M059J (cell line): ENCODE results near the gene TMEM178B. TPM values are rescaled to one million over a fixed set of nuclear protein-coding genes. Genes with fewer than 3 reads are reported as not detected.
A peak's percentile ranks its signal among the peaks of the same experiment; 100 is the strongest.

Experiments
- DNase-seq: peaks from one replicate; pipeline ENCODE4 v3.0.0-alpha.2; 2012; ENCODE audit warnings: low read depth
- total RNA-seq: library from RNA; depleted of rRNA; stranded (reverse); fragments of >200 nt; shearing (Covaris generic); gene quantifications from 2 replicates; pipeline ENCODE4 v1.2.3, GENCODE V29; 2014

The TMEM178B gene
- total RNA-seq, 1 experiment from 2014 or later = 1.6 TPM

DNA sequence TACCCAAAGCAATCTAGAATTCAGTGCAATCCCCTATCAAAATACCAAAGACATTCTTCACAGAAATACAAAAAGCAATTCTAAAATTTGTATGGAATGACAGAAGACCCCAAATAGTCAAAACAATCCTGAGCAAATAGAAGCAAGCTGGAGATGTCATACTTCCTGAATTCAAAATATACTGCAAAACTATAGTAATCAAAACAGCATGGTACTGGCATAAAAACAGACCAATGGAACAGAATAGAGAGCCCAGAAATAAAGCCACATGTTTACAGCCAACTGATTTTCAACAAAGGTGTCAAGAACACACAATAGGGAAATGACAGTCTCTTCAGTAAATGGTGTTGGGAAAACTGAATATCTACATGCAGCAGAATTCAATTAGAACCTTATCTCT lies 353.3 kb downstream of the TMEM178B start:
- no peak for DNase-seq

DNA sequence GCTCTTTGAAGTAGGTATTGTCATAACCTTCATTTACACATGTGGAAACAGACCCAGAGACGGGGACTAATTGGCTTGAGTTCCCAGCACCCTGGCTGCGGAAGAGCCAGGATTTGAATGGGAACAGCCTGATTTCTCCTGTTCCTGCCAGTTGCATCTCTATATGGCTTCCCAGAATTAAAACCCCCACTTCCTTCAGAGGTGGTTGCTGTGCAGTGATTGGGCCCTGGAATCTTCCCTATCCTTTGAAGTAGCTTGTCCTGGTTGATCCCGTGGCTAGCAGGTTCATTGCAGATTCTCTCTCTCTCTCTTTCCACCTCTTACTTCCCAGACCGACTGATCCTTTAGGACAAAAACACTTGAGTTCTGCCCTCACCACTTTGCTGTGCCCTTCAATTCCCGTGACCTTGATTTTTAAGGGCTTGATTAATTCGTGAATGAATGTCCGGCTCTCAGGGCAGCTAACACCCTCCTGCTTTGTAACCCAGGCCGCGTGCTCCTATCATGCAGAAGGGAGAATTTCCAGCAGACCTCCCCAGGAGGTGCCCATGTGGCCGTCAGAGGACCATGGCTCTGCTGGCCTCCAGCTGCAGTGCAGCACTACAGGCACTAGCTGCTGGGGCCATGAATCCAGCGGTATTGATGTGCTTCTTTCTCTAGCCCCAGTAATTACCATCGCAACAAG lies 356.7 kb downstream of the TMEM178B start:
- no peak for DNase-seq

DNA sequence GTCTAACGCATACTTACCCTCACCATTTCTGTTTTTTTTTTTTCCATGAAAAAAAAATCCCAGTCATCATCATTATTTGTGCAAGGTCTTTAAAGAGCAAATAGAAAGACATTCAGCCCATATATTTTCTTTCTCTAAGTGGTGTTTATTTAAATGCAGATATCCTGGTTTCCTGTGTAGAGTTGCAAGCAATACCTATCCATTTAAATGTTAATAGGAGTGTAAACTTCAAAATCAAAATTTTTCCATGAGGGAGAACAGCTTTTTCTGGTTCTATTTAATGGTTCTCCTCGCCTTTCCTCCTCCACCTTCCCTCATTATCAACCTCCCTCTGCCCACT lies 357.2 kb downstream of the TMEM178B start:
- DNase-seq = no peak

DNA sequence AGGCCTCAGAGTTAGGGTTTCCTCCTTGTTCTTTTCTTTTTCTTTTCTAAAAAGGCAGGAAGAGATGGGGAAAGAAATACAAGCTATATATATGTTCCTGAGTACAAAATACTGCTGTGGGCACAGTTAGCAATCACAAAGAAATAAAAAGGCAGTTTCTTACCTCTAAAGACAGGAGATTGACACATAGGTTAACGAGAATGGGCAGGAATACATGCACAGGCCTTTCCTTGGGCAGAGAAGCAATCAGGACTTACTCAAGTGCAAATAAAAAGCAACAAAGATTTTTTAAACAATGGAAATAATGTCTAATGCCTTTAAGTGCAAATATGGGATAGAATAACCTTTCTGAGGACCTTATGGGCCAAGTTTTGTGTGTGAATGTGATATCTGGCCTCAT lies 357.8 kb downstream of the TMEM178B start:
- no peak for DNase-seq

DNA sequence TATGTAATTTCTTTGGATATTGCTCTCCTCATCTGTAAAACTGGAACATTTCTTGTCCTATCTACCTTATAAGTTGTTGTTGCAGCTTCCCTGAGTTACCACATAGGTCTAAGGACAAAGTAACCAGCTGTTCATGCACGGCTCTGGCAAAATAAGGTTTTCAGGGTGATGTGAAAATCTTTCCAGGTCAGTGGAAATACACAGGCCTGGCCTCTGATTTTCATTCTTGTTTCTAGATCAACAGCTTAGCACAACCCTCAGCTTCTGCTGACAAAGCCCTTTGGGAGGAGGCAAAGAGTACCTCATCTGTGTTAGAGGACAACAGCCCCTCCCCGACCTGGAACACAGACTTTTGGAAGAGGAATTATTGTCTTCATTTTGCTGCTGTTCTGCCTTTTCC lies 359.8 kb downstream of the TMEM178B start:
- no peak for DNase-seq

DNA sequence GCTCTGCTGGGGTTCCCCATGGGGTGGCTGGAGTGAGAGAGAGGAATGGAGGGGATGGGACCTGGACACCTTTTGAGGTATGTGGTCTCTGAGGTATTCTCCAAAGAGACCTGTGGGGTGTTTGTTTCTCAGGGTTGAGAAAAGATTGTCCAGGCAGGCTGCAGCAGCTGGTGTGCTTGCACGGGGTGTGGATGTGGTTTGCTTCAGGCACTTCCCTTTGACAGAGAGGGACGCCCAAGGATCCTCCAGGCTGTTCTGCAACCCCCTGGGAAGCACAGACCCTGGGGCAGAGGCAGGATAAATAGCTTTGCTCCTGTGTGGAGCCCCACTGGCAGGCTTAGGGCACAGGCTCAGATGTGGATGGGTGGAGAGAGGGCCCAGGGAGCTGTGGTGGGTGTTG lies 362.3 kb downstream of the TMEM178B start:
- no peak for DNase-seq

DNA sequence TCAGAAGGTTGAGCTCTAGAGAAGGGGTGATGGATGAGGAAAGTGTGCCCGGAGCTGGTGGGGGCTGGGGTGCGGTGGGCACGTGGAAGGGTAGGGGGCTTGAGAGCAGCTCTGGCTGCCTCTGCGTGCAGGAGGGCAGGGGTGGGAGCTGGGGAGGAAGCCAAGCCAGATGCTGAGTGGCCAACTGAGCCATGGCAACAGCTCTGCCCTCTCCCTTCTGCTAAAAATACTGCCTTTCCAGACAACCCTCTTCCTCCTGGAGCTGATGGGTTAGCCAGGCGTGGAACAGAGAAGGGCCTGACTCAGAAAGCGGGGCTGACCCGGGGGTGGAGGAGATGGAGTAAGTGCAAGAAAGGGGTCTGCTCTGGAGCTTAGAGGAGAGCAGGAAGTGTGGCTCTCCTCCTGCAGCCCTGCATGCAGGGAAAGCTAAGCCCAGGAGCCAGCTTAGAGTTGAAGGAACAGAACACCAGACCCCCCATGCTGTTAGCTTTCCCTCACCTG lies 362.8 kb downstream of the TMEM178B start:
- DNase-seq = no peak

DNA sequence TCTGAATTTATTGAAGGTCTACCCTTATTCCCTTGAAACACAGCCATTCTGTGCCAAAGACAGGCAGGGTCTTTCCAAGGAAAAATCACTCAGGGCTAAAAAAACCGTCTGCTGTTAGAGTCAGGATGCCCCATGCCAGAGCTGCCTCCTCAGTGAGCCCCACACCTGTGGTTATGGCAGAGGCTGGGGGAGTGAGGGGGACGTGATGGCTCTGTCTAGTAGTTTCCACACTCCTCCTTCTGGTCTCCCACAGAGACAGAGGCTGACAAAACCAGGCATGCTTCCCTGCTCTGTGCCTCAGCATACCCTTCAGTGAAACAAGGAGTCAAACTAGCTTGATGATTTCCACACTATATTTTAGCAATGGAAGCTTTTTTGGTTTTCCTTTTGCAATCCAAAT lies 365.3 kb downstream of the TMEM178B start:
- no peak for DNase-seq

DNA sequence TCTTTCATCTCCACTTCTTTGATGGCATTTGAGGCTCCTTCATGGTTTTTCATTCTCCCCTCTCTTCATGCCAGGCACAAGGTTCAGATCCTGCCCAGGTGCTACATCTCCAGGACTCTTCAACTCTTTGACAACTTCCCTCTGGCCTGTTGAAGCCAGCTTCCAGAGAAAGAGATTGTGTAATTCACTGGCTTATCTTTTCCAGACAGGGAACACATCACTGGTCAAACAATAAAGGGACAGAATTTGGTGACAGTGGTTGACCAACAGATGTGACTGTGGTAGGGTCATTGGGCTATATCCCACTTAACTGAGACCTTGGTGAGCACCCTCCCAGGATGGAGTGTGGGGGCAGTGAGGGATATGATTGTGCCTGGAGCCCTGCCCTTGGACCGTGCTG lies 365.9 kb downstream of the TMEM178B start:
- no peak for DNase-seq

DNA sequence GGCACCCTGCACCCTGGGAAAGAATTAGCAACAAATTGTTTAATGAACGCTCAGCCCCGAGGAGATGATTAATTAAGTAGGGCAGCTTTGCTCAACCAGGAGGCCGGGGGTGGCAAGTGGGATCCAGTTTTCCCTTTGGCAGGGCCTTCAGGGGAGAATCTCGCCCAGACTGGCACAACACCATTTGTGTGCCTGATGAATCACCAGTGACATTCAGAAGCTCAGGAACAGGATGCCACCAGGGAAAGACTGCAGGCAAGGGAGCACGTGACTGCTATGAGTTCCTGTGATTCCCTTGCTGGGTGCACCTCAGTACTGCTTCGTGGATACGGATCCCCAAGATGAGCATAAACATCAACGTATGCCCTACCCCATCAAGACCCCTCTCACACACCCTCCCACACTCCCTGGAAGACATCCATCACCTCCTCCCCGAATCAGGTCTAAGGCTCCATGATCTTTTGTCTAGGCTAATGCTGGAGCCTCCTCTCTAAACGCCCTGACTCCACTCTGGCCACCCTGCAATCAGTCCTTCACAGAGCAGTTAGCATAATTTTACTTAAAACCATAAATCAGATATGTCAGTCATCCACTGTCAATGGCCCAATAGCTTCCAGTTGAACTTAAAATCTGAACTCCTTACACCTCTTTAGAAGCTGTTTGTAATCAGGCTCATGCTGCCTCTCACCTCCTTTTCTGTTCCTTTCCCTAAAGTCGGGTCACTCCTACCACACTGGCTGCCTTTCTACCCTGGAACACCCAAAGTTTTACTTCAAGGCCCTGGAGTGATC lies 368.2 kb downstream of the TMEM178B start:
- peak; percentile 40 for DNase-seq

DNA sequence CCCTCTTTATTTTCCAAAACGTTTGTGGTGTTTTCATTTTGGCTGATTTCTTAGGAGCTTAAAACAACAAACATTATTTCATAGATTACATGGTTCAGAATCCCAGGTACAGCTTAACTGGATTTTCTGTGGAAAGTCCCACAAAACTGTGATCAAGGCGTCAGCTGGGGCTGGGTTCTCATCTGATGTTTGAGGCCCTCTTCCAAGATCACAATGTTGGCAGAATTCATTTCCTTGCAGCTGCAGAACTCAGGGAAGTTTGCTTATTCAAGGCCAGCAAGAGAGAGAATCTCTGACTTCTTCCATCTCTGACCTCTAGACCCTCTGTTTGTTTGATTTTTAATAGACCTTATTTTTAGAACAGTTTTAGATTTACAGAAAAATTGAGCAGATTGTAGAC lies 368.9 kb downstream of the TMEM178B start:
- DNase-seq = no peak

DNA sequence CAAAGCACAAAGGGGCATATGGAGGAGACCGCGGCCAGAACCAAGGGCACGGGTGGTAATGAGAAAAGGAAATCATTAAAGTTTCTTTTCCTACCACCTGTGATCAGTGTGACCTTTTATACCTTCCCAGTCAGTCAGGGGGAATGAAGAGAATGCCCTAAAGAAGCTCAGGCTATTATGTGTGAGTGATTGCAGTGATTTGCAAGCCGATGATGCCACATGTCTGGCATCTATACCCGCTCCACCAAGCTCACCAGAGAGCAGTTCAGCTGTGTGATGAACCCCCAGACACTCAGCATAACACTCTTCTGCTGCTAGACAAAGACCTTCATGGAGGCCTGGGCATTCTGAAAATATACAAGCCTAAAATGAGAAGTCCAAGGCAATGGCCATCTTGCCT lies 371.1 kb downstream of the TMEM178B start:
- DNase-seq = no peak

DNA sequence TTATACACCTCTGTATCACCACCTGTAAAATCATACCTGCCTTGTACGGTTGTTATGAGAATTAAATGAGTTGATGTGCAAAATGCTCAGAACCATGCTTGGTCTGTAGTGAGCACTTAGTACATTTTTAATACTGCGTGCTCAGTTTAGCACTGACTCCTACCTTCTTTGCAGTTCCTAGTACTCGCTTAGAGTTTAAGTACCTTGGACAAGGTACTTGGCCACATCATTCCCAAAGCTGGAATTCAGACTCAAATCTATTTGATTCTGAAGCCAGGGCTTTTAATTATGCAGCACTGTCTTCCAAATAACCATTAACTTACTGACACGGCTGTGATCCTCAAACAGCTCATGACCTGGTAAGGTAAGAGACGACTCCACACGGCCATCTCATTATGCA lies 377.4 kb downstream of the TMEM178B start:
- DNase-seq = no peak

DNA sequence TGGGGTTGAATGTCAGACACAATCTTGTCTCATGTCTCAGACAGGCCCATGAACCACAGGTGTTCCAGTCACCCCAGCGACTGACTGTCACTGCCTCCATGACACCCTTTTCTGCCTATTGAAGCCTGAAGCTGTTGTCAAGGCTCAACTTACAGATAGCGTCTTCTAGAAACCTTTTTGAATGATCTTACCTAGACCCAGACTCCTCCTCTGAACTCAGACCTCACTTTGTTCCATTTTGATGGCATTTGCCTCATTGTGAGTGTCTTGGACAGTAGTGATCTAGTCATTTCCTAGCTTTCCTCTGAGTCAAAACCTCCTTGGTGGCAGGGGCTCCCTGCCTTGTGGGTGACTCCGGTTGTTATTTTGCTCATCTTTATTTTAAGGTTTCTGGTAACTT lies 379.0 kb downstream of the TMEM178B start:
- DNase-seq = no peak

DNA sequence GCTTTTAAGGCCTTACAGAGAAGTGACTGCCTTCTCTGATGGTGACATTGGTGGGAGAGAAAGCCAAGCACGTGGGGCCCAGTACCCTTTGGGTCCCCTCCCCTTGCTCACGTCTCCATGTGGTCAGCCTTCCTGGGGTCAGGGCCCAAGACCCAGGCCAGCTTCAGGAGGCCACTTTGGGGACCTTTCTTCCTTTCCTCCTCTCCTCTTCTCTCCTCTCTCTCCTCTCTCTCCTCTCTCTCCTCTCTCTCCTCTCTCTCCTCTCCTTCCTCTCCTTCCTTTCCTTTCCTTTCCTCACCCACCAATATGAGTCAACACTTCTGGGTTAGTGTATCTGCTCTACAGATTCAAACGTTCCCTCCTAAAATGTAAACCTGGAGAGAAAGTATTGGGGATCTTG lies 380.5 kb downstream of the TMEM178B start:
- no peak for DNase-seq

DNA sequence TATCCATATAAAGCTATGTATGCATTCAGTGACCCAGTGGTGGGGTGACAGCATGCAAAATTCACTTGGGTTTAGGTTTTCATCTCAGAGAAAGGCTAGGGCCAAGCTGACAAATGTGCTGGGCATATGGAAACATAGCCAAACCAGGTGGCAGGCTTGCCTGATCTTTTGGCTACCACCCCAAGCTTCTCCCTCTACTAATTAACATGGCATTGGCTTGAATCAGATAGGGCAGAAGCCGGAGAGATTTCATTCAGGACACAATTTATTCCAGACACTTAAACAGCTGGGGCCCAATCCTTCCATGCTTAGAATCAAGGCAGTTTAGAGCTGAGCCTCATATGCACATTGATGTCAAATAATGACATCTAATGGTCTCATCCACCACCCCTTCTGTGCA lies 381.9 kb downstream of the TMEM178B start:
- no peak for DNase-seq

DNA sequence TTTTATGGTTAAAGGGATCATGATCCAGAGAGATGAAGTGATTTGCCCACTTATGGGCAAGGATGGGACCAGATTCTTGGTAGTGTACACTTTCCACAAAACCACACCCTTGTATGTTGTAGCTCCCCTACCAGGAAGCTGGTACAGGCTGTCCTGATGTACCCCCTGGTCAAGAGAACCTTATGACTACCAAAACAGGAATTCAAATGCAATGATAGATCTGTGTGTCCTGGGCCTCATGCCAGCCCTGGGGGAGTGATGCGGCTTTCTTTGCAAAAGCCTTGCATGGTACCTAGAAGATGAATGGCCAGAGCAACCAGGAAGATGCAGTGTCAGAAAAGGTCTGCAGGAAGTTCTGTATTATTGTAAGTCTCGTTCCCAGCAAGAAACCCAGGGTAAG lies 382.4 kb downstream of the TMEM178B start:
- DNase-seq = peak; percentile 56

DNA sequence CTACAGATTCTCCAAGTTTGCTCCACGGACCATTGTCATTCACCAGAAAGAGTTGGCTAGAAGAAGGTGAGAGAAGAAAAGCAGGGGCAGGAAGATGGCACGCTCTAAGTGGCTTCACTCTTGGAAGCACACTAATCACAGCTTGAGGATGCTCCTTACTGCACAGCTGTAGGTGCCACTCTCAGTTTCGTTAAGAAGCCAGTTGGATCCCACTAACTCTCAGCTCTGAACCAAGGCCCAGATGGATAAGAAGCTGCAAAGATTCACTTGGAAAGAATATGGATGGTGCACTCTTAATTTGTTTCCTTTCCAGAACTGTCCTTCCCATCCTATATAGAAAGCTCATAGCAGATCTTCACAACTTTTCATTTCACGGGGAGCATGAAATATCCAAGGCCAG lies 382.8 kb downstream of the TMEM178B start:
- DNase-seq = no peak

DNA sequence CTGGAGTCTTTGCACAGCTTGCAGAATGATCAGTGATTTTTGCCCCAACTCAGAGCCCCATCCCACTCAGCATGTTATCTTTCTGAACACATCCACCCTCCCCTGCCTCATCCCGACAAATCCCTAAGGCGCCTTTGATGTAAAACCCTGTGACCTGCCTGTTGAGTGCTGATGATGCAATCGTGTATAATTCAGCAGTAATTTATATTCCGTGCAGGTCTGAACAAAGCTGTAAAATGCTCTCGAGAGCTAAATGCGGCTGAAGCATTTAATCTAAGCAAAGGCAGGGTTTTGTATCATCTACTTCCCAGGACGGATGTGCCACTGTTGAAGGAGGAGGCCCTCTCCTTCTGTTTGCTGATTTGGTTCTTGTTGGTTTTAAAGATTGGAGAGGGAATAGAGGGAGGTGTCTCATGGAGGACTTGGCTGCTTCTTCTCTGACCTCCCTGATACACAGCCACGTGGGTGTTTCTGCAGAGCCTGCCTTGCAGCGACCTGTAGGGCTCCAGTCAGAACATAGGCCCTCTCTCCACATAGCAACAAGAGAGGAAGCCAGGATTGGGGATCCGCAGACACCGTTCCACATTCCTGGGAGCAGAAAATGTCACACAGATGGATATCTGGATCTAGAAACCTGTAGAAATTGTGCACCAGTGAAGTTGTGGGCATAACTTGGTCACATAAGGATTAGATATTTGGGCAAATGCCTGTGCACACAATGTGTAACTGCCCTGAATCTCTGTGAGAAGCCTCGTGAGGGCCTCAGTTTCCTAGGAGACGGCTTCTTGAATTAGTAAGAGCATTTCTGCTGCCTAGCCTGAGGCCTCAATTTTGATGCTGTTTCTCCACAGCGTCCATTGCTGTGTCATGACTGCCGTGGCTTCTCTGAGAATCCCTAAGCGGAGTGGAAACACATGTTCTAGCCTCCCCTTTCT lies 387.2 kb downstream of the TMEM178B start:
- peak; percentile 37 for DNase-seq

DNA sequence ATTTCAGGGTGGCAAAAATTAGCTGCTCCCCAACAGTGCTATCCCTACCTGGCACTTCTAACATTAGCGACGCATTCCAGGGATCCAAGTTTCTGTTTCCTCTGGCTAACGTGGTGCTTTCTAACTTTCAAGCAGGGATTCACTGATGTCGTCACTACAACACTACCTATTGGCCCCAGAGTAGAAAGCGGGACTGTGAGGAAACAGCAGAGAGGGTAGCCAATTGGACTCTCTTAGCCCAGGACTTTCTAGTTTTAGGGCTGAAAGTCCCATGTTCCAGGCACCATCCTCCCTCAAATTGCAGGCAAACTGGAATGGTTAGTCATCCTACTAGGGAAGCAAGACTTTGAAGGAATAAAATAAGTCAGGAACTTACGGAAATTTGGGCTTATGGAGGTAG lies 388.1 kb downstream of the TMEM178B start:
- no peak for DNase-seq

DNA sequence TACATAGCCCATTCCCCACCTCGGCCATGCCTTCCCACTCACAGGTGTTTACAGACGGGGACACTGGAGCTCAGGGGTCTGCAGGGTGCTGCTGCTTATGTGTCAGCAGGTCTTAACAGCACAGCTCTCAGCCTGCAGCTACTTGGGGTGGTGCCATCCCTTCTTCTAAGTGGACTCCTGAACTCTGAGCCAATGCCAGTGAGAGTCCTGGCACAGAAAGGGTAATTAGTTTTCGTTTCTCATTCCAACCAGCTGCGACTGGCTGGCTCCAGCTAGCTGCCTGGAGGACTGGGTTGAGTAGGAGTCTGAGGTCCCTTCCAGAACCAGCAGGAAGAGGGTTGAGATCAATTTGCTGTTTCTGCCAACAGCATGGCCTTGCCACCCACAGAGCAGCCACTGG lies 389.1 kb downstream of the TMEM178B start:
- DNase-seq = no peak

DNA sequence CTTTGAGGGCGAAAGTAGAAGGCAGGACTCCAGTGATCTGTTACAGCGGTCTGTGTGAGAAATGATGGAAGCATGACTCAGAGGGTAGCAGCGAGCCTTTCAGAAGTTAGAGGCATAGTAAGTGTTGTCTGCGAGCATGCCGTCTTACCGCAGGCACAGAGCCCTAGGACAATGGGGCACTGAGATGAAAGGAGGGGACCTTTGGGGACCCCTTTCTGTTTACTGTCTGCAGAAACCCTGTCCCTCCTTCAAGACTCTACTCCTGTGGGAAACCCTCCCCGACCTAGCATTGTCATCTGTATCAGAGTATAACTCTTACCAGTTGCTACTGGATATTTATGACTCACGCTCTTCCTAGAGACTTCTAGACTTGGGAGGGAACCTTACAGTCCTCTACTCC lies 390.1 kb downstream of the TMEM178B start:
- peak; percentile 69 for DNase-seq
